COLO668 (cell line): ENCODE data around the gene ZNF362.
"Not testable (repeated sequence)": the region's sequence is repeated elsewhere in the genome, so short reads cannot be mapped to it uniquely, and the experiment has no call there.

Experiments
- DNase-seq: peaks from one replicate; lab custom pipeline; 2025; ENCODE audit not compliant: unreplicated experiment; lab: John Stamatoyannopoulos, UW

ZNF362 gene, protein sequence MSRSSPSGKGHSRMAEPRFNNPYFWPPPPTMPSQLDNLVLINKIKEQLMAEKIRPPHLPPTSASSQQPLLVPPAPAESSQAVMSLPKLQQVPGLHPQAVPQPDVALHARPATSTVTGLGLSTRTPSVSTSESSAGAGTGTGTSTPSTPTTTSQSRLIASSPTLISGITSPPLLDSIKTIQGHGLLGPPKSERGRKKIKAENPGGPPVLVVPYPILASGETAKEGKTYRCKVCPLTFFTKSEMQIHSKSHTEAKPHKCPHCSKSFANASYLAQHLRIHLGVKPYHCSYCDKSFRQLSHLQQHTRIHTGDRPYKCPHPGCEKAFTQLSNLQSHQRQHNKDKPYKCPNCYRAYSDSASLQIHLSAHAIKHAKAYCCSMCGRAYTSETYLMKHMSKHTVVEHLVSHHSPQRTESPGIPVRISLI

DNA sequence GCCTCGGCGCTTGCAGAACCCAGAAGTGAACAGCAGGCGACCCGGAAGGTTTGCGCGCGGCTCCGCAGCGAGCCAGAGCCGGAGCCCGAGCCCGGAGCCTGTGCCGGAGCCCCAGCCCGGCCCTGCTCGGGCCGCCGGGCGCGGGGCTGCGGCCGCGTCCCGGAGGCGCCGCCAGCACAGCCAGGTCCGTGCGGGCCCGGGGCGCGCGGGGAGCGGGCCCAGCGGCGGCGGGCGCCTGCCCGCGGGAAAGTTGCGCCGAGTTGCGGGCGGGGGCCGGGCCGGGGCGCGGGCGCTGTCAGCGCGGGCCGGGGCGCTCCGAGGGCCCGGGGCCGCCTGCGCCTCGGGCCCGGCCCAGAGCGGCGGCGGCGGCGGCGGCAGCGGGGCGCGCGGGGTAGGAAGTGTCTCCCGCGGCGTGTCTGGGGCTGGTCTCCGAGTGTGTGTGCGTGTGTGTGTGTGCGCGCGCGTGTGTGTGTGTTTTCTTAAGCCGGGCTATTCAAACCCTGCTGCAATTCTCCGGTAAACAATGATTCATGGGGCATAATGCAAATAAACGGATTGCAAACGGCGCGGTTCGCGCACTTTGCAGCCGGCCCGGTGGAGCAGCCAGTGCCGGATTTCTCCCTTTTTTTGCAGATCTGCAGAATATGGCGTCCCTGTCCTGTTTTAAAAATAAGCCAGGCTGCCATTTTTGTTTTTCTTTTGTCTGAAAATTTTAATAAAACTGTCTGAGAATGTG, at the start of gene ZNF362:
TSS of gene ZNF362 (plus strand) at position 22 of the 736 bp plus-strand sequence. CDS start 14,083 bp downstream, outside the sequence.
- DNase-seq = peak; percentile 93

DNA sequence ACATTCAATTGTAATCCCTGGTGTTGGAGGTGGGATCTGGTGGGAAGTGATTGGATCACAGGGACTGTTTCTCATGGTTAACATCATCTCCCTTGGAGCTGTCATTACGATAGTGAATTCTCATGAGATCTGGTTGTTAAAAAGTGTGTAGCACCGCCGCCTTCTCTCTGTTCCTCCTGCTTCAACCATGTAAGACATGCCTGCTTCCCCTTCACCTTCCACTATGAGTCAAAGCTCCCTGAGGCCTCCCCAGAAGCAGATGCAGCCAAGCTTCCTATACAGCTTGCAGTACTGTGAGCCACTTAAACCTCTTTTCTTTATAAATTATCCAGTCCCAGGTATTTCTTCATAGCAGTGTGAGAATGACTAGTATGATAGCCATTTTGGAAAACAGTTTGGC, 44.3 kb upstream of the ZNF362 start:
- DNase-seq = no peak

GRCh38 chr1:33219886-33220661, 36.2 kb upstream of the ZNF362 start:
- no peak for DNase-seq

- DNase-seq = no peak
Observed at GRCh38 chr1:33220676-33221384, 35.5 kb upstream of the ZNF362 start.

DNA sequence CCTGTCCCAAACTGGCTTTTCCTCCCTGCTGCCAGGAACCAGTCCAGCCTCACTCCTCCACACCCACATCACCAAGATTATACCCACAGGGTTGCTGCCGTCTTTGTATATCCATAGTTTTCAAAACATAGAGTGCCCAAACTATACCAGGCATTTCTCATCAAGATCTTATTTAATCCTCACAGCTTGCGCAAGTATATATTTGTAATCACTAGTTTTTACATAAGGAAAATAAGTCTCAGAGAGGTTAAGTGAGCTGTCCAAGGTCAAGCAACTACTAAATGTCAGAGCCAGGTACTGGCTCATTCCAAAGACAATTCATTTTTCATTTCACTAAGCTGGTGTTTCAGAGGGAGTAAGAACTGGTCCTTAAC, 34.9 kb upstream of the ZNF362 start:
- no peak for DNase-seq

DNA sequence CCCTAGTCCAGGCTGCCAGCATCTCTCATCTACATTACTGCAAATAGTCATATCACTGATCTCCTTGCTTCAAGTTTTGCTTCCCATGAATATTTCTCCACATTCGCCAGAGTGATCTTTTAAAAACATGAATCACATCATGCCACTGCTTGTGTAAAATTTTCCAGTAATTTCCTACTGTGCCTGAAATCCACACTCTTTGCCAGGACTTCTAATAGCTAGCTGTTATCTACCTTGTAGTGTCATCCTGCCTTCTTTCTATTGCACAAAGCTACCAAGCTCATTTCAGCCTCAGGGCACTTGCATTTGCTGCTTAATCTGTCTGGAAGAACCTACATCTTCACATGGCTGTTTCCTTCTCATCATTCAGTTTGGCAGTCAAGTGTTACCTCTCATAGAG, 33.9 kb upstream of the ZNF362 start:
- DNase-seq = no peak

- no peak for DNase-seq
Observed at GRCh38 chr1:33224166-33224707, 32.1 kb upstream of the ZNF362 start.

DNA sequence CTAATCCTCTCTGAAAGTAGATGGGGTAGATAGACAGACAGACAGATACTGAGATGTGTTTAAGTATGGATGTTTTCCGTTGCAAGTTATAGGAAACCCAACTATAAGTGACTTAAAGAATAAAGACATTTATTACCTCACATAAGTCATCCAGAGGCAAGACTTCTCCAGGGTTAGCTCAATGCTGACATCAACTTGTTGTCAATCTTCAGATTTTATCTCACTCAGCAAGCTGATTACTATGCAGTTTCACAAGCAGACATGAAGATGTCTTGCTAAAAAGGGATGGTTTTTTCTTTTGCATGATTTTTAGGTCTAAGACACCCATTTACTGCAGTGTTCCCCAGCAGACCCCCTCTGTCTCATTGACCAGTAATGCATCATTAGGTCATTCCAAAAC, 30.7 kb upstream of the ZNF362 start:
- no peak for DNase-seq

GRCh38 chr1:33228935-33229487, 27.3 kb upstream of the ZNF362 start:
- no peak for DNase-seq

DNA sequence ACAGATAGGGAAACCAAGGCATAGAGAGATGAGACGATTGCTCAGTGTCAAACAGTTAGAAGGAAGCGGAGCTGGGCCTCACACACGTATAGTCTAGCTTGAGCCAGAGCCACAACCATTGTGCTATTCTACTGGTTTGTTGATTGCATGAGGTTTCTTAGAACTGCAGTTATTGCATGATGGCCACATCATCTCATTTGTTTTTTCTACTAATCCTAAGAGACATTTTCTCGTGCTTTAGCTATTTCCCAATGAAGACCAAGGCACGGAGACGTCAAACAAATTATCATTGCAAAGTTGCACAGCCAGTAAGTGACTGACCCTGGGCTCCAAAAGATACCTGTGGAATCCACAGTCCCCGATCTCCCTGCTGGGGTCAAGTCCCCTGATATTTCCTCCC, 25.1 kb upstream of the ZNF362 start:
- no peak for DNase-seq

DNA sequence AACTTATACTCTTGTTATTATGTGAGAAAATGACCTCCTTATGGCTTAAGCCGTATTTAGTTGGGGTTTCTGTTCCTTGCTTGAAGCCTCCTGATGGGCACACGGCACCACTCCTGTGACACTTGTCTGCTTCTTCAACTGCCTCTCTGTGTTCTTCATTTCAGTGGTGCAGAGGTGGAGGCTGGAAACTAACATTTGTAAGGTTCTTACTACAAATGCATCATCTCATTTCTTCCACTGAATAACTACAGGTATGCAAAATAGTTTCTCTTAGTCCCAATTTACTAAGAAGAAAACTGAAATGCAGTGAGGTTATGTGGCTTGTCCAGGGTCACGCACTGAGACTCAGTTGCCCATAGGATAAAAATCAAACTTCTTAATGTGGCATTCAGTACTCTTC, 23.6 kb upstream of the ZNF362 start:
- DNase-seq = no peak

DNA sequence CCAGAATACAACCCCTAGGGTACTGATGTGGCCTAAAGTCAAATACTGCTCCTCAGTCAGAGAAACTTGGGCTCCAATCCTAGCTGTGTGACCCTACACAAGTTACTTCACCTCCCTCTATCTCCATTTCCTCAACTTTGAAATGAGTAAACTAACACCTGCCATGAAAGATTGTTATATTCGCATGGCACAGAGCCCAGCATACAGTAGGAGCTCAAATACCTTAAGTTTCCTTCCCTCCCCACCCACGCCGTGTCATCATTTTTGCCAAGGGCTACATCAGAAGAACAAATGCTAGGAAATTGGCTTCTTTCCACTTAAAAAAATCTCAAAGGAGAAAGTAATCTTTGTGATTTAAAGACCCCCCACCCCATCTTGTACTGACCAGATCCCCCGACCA, 22.2 kb upstream of the ZNF362 start:
- no peak for DNase-seq

- no peak for DNase-seq
Observed at GRCh38 chr1:33234588-33234990, 21.7 kb upstream of the ZNF362 start.

- DNase-seq = no peak
Observed at GRCh38 chr1:33235521-33235920, 20.8 kb upstream of the ZNF362 start.

DNA sequence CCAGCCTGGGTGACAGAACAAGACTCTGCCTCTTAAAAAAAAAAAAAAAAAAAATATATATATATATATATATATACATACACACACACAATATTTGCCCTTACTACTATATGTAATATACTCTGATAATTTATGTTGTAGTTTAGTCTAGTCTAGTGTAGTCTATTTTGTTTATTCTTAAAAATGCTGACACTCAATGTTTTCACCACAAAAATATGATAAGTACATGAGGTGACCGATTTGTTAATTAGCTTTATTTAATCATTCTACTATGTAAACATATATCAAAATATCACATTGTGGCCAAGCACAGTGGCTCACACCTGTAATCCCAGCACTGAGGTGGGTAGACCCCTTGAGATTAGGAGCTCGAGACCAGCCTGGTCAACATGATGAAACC, 19.8 kb upstream of the ZNF362 start:
- no peak for DNase-seq

DNA sequence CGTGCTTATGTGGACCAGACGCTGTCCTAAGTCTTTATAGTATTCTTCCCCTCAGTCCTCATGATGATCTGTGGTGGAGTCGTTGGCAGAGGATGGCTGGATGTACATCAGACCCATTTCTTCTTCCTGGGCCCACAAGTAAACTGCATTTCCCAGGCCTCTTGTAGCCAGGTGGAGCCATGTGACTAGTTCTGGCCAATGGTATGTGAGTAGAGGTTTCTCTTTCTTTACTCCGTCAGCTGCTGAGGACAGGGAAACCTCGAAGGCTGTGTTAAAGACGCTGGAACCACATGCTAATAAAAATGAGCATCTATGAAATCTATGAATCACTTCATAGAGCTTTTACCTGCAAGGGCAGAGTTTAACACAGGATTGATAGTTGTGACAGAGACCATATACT, 18.7 kb upstream of the ZNF362 start:
- DNase-seq = no peak

- DNase-seq = not testable (repeated sequence)
Observed at GRCh38 chr1:33238194-33238724, 18.0 kb upstream of the ZNF362 start.

DNA sequence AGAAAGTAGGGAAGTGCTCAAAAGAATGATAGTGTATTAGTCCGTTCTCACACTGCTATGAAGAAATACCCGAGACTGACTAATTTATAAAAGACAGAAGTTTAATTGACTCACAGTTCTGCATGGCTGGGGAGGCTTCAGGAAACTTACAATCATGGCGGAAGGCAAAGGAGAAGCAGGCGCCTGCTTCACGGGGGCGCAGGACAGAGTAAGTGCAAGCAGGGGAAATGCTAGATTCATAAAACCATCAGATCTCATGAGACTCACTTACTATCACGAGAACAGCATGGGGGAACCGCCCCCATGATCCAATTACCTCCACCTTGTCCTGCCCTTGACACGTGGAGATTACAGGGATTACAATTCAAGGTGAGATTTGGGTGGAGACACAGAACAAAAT, 16.9 kb upstream of the ZNF362 start:
- not testable (repeated sequence) for DNase-seq

DNA sequence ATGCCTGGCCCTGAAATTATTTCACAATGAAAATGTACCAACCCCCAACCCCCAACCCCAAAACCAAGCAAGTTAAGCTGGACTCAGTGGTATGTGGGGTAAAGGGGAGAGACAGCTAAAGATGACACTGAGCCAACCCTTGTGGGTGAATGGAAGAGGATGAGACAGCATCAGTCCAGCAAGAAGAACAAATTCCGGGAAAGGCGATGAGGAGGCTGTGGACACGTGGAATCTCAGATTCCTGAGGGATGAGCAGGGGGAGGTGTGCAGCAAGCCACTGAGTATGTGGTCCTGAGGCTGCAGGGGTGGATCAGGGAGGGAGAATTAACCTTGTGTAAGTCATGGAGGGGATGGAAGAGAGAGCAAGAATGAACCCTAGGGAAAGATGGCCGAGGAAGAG, 14.4 kb upstream of the ZNF362 start:
- DNase-seq = no peak

GRCh38 chr1:33242652-33243051, 13.6 kb upstream of the ZNF362 start:
- no peak for DNase-seq
